GM18861 (cell line): ENCODE data around the gene LGALSL.

Source experiments
- ATAC-seq: cut with Tn5 transposase; IDR thresholded peaks from one replicate; pipeline ENCODE4 v1.9.1; 2021; ENCODE audit not compliant: unreplicated experiment

LGALSL gene

GRCh38 chr2:64470071-64470470, 16.1 kb downstream of the LGALSL start:
- no peak for ATAC-seq

GRCh38 chr2:64470766-64471295, 16.9 kb downstream of the LGALSL start:
- ATAC-seq: no peak

- no peak for ATAC-seq
Measured at GRCh38 chr2:64471600-64471999, 17.6 kb downstream of the LGALSL start.

GRCh38 chr2:64472881-64473280, 18.9 kb downstream of the LGALSL start:
- no peak for ATAC-seq

- ATAC-seq: no peak
Measured at GRCh38 chr2:64474121-64474571, 20.2 kb downstream of the LGALSL start.

- ATAC-seq: no peak
Measured at GRCh38 chr2:64474636-64475035, 20.7 kb downstream of the LGALSL start.

GRCh38 chr2:64477037-64477436, 23.1 kb downstream of the LGALSL start:
- no peak for ATAC-seq

- no peak for ATAC-seq
Measured at GRCh38 chr2:64477979-64478378, 24.0 kb downstream of the LGALSL start.

- no peak for ATAC-seq
Measured at GRCh38 chr2:64478502-64479230, 24.7 kb downstream of the LGALSL start.

- ATAC-seq: no peak
Measured at GRCh38 chr2:64479259-64480117, 25.5 kb downstream of the LGALSL start.

GRCh38 chr2:64481665-64482064, 27.7 kb downstream of the LGALSL start:
- no peak for ATAC-seq

GRCh38 chr2:64482243-64482642, 28.3 kb downstream of the LGALSL start:
- ATAC-seq: no peak

GRCh38 chr2:64482765-64483504, 29.0 kb downstream of the LGALSL start:
- no peak for ATAC-seq

GRCh38 chr2:64485331-64485730, 31.4 kb downstream of the LGALSL start:
- no peak for ATAC-seq

GRCh38 chr2:64485961-64486360, 32.0 kb downstream of the LGALSL start:
- no peak for ATAC-seq

- no peak for ATAC-seq
Measured at GRCh38 chr2:64487256-64488049, 33.5 kb downstream of the LGALSL start.

GRCh38 chr2:64488050-64488974, 34.4 kb downstream of the LGALSL start:
- peak; percentile 70 for ATAC-seq

GRCh38 chr2:64489081-64489751, 35.3 kb downstream of the LGALSL start:
- ATAC-seq: no peak

- no peak for ATAC-seq
Measured at GRCh38 chr2:64491426-64491825, 37.5 kb downstream of the LGALSL start.
